ENCODE results near the gene TACSTD2. TPM values are rescaled to one million over a fixed set of nuclear protein-coding genes. Genes with fewer than 3 reads are reported as not detected.

TACSTD2 gene
- total and polyA plus RNA-seq, 2 of the 13 experiments (the other 11 are each of a cell fraction or from before 2014, with no cell fraction given) = not detected

- Histone ChIP-seq H3K27ac (ENCODE audit: extremely low read length, insufficient read depth, low read length) (no peak overlapping the region), H3K79me2 (ENCODE audit: insufficient read depth, low read length) (no peaks in the 10 kb centered on the region)
- FAIRE-seq = no peak
These were observed 8.6 kb upstream of the TACSTD2 start for GRCh38 chr1:58585581-58586151.

GRCh38 chr1:58585166-58585565 lies 8.1 kb upstream of the TACSTD2 start:
- DNase-seq (ENCODE audit: low spot score) (no peak), FAIRE-seq (no peak), ATAC-seq (no peak)
- in situ Hi-C loops (cut with HindIII; ENCODE audit: extremely low pct_ligation_motif_present, low pct_unique_long_range_greater_than_20kb) (no loop called here), intact Hi-C loops (cut with micrococcal nuclease; ENCODE audit: unreplicated experiment) (no loop called here)
- H3K27me3 ChIP-seq (ENCODE audit: control insufficient read depth in 1 of 2, insufficient read depth in 2 of 2, low read length in 2 of 2) = no peaks in the 10 kb centered on the region; a peak in 1 of 5 replicates
- WGBS (ENCODE audit: low lambda C conversion rate) = 45% methylated on average over 2 of the region's 2 CpGs
- no peak overlapping the region for H3K4me2 ChIP-seq (ENCODE audit: low read depth, low read length)
- no peak overlapping the region for H3K9ac ChIP-seq (ENCODE audit: insufficient read depth, low read depth, low read length)
- no peaks in the 10 kb centered on the region for H3K36me3 ChIP-seq (replicated peaks in 1 of 2; ENCODE audit: control insufficient read depth in 1 of 2, insufficient read depth in 2 of 2, low read length in 2 of 2)
- no peaks in the 10 kb centered on the region for H4K20me1 ChIP-seq (ENCODE audit: insufficient read depth, low read length)
- H3K4me3 ChIP-seq (replicated peaks in 1 of 3; ENCODE audit: insufficient read depth in 1 of 3, low read depth in 2 of 3, low read length in 3 of 3) = no peak overlapping the region
- H3K9me3 ChIP-seq (ENCODE audit: low read length) = no peaks in the 10 kb centered on the region
- H3K4me1 ChIP-seq (ENCODE audit: insufficient read depth, low read length) = peaks cover 16% of the 10 kb centered on the region
- no peak overlapping the region for H3K27ac ChIP-seq (ENCODE audit: extremely low read length, insufficient read depth, low read length)
- TF ChIP-seq MED1 (CRISPR knock-in tag; IDR thresholded peaks at IDR 0.05) = no peak
- no peak for TF ChIP-seq CERS6 (CRISPR knock-in tag; IDR thresholded peaks at IDR 0.05)
- no peak for TF ChIP-seq ZKSCAN5 (CRISPR knock-in tag; IDR thresholded peaks at IDR 0.05)
- no peak for TF ChIP-seq ZNF235 (CRISPR knock-in tag; IDR thresholded peaks at IDR 0.05; ENCODE audit: borderline replicate concordance)
- no peak for TF ChIP-seq RFXAP (CRISPR knock-in tag; IDR thresholded peaks at IDR 0.05; ENCODE audit: borderline replicate concordance)
- ChIA-PET CTCF (ENCODE audit: low intra/inter-chr PET ratio, low total read pairs) (no interaction called here), POLR2A (no interaction called here)
- H2AFZ ChIP-seq (ENCODE audit: low read length) = no peak overlapping the region
- BruUV-seq (replicated peaks) = no TSS peak
- H3K79me2 ChIP-seq (ENCODE audit: insufficient read depth, low read length) = no peaks in the 10 kb centered on the region

More at GRCh38 chr1:58585581-58586151, 8.6 kb upstream of the TACSTD2 start:
- intact Hi-C loops (cut with micrococcal nuclease; ENCODE audit: unreplicated experiment) (no loop called here), in situ Hi-C loops (cut with HindIII; ENCODE audit: extremely low pct_ligation_motif_present, low pct_unique_long_range_greater_than_20kb) (no loop called here)
- Histone ChIP-seq H2AFZ (ENCODE audit: low read length) (no peak overlapping the region), H3K9me3 (ENCODE audit: low read length) (no peaks in the 10 kb centered on the region), H3K27me3 (ENCODE audit: control insufficient read depth in 1 of 2, insufficient read depth in 2 of 2, low read length in 2 of 2) (no peaks in the 10 kb centered on the region), H3K4me1 (ENCODE audit: insufficient read depth, low read length) (peaks cover 16% of the 10 kb centered on the region), H3K4me3 (replicated peaks in 1 of 3; ENCODE audit: insufficient read depth in 1 of 3, low read depth in 2 of 3, low read length in 3 of 3) (no peak overlapping the region), H3K9ac (ENCODE audit: insufficient read depth, low read depth, low read length) (no peak overlapping the region), H4K20me1 (ENCODE audit: insufficient read depth, low read length) (no peaks in the 10 kb centered on the region), H3K4me2 (ENCODE audit: low read depth, low read length) (no peak overlapping the region), H3K36me3 (replicated peaks in 1 of 2; ENCODE audit: control insufficient read depth in 1 of 2, insufficient read depth in 2 of 2, low read length in 2 of 2) (no peaks in the 10 kb centered on the region)
- ChIA-PET CTCF (ENCODE audit: low intra/inter-chr PET ratio, low total read pairs) (no interaction called here), POLR2A (no interaction called here)
- TF ChIP-seq MAX (IDR thresholded peaks at IDR 0.05) = no peak
- TF ChIP-seq CEBPB (IDR thresholded peaks at IDR 0.05; ENCODE audit: borderline replicate concordance, low read depth, low read length) = peak; percentile 45; the same call in 1 of the 2 replicates
- ATAC-seq (no peak), DNase-seq (ENCODE audit: low spot score) (no peak)
- no TSS peak for BruUV-seq (replicated peaks)
- WGBS (ENCODE audit: low lambda C conversion rate) = 6% methylated on average over 3 of the region's 3 CpGs

Measured in HepG2 (cell line).